GM12865 (cell line): ENCODE results near the gene APEX1.
"Not testable (repeated sequence)": the region's sequence is repeated elsewhere in the genome, so short reads cannot be mapped to it uniquely, and the experiment has no call there.

ENCODE experiments used
- DNase-seq: peaks from one replicate; pipeline ENCODE4 v3.0.0; 2010; ENCODE audit warnings: low read depth
- H3K4me3 ChIP-seq: 2 replicates; pipeline ENCODE4 v1.5.1; 2011; ENCODE audit warnings: mild to moderate bottlenecking, low read depth, low read length, control low read depth
- TF ChIP-seq, protein P1 (sequence below): IDR thresholded peaks from 2 replicates; pipeline ENCODE4 v1.5.1; 2011; ENCODE audit warnings: low read length, control low read depth, low read depth, inconsistent platforms; ENCODE audit not compliant: insufficient read depth; ENCODE audit errors: missing control alignments

Gene APEX1

DNA sequence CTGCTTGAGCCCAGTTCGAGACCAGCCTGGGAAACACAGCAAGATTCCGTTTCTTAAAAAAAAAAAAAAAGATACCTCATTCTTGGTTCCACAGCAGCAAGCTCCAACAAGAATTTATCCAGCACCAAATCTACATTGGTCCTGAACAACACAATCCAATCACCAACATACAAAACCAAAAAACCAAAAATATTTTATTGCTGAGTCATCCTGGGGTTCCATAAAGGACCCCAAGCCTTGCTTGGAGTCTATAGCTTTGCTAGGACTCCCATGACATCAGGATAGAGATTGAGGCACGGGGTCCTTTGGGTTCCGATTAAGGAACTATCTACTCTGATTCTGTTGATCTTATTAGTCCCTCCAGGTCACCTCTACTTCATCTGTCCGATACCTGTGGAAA lies 8.1 kb upstream of the APEX1 start:
- DNase-seq = no peak
- H3K4me3 ChIP-seq = no peak overlapping the region
- TF ChIP-seq, protein P1, sequence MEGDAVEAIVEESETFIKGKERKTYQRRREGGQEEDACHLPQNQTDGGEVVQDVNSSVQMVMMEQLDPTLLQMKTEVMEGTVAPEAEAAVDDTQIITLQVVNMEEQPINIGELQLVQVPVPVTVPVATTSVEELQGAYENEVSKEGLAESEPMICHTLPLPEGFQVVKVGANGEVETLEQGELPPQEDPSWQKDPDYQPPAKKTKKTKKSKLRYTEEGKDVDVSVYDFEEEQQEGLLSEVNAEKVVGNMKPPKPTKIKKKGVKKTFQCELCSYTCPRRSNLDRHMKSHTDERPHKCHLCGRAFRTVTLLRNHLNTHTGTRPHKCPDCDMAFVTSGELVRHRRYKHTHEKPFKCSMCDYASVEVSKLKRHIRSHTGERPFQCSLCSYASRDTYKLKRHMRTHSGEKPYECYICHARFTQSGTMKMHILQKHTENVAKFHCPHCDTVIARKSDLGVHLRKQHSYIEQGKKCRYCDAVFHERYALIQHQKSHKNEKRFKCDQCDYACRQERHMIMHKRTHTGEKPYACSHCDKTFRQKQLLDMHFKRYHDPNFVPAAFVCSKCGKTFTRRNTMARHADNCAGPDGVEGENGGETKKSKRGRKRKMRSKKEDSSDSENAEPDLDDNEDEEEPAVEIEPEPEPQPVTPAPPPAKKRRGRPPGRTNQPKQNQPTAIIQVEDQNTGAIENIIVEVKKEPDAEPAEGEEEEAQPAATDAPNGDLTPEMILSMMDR = no peak

DNA sequence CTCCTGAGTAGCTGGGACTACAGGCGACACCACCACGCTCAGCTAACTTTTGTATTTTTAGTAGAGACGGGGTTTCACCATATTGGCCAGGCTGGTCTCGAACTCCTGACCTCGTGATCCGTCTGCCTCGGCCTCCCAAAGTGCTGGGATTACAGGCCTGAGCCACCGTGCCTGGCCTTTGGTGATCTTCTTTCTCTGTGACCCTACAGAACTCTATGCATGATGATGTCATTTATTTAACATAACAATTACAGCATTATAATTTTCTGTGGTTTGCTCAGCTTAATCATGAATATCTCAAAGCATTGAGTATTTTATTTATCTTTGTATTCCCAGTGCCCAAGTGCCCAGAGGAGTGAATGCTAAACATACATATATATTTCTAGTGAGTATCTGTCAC lies 2.2 kb upstream of the APEX1 start:
- H3K4me3 ChIP-seq, DNase-seq: not testable (repeated sequence)

DNA sequence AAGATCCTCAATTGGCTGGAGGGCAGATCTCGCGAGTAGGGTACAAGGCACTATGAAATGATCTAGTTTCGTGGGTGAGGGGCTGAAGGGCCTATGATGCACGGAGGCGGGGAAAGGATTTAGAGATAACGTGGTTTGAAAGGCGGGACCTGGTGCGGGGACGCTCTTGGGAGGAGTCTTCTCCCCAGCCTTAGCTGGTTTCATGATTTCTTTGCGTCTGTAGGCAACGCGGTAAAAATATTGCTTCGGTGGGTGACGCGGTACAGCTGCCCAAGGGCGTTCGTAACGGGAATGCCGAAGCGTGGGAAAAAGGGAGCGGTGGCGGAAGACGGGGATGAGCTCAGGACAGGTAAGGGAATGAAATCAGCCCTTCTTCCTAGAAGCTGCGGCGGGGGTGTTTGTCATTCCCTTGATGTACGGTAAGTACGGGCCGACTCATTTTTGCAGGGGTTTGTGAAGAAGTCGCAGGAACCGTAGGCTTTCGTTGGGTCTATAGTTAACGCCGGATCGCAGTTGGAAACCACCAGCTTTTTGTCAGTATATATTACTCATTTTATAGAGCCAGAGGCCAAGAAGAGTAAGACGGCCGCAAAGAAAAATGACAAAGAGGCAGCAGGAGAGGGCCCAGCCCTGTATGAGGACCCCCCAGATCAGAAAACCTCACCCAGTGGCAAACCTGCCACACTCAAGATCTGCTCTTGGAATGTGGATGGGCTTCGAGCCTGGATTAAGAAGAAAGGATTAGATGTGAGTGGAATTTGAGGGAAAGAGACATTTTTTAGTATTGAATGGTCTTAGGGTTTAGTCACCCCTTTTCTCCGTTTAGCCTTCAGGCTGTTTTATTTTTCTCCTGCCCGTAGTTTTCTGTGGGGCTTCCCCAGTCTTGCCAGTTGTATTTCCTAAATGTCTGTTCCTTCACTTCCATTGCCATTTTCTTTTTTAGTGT lies 602 bp downstream of the APEX1 start:
- TF ChIP-seq, protein P1 = no peak
- DNase-seq = peak; percentile 89

DNA sequence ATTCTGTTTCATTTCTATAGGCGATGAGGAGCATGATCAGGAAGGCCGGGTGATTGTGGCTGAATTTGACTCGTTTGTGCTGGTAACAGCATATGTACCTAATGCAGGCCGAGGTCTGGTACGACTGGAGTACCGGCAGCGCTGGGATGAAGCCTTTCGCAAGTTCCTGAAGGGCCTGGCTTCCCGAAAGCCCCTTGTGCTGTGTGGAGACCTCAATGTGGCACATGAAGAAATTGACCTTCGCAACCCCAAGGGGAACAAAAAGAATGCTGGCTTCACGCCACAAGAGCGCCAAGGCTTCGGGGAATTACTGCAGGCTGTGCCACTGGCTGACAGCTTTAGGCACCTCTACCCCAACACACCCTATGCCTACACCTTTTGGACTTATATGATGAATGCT lies 1.9 kb downstream of the APEX1 start:
- TF ChIP-seq, protein P1 = no peak
- DNase-seq = no peak
- H3K4me3 ChIP-seq = no peak overlapping the region

More for the DNA sequence above, 602 bp downstream of the APEX1 start:
- H3K4me3 ChIP-seq = peak overlapping the region; percentile 90

DNA sequence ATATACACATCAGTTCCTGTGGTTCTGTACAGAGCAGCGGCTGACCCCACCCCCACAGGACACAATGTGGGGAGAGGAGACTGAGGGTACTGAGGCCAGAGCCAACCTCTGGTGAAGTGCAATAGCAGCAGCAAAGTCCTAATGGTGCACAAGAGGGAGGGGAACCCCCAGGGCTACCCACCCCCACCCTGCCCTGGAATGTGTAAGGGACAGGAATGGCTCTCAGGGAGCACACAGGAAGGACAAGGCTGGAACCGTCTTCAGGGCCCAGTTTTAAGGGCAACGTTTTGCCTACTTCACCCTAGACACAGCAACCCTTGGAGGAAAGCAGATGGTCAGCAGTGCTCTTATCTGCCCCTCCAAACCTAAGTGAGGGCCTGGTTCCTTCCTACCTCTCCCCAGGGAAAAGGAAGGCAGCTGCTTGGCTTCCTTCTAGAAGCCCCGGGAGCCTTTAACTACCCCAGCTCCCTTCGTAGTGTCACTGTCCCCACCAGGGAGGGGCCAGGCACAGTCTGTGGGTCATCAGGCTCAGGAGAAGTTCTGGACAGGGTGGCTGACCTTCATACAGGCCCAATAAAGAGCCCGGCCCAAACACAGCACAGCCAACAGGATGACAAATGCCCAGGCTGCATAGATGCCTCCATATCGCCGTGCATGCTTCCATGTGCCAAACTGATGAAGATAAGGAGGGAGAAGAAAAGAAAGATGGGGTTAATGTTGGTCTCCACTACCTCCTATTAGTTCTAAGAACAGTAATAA lies 3.2 kb downstream of the APEX1 start:
- no peak for DNase-seq
- TF ChIP-seq, protein P1 = no peak
- H3K4me3 ChIP-seq = no peak overlapping the region

DNA sequence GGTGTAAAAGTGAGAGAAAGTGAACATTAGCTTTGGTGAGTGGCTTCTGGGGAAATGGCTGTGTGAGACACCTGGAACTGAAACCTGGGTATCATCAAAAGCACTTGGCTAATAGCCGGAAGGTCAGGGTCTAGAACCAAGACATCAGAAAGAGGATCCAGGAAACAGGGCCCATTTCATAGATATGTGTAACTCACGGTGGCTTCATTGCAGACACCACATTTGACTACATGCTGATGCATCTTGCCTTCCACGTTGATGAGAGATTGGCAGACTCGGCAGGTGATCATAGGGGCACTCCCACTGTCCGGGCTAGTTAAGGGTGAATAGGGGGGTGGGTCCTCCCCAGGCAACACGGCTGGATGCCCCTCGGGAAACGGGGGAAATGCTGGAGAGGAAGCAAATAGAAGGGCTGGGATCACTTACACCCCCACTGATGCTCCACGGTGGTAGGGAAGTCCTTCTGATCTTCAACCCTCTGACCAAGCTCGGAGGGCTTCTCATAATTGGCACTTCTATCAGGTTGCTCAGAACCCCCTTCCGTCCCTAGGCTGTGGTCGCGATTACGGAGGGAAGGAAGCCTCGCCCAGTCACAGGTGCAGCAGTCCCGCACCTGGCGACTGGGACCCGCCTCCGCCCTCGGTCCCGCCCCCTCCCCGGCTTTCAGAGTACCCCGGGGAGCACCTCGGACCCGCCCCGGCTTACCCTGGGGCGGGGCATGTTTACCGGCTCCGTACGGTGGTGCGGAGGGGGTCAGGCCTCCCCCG lies 5.6 kb downstream of the APEX1 start:
- H3K4me3 ChIP-seq = peak overlapping the region; percentile 96
- TF ChIP-seq, protein P1 = no peak
- peak; percentile 73 for DNase-seq
